C1 segment of cervical spinal cord (tissue), 14 donors: ENCODE results near the gene ANXA1.
"Not testable (repeated sequence)": the region's sequence is repeated elsewhere in the genome, so short reads cannot be mapped to it uniquely, and the experiment has no call there.

Experiments used
- DNase-seq, 14 donors: peaks; one replicate each; lab custom pipeline; 2025; lab: John Stamatoyannopoulos, UW

ANXA1 gene

DNA sequence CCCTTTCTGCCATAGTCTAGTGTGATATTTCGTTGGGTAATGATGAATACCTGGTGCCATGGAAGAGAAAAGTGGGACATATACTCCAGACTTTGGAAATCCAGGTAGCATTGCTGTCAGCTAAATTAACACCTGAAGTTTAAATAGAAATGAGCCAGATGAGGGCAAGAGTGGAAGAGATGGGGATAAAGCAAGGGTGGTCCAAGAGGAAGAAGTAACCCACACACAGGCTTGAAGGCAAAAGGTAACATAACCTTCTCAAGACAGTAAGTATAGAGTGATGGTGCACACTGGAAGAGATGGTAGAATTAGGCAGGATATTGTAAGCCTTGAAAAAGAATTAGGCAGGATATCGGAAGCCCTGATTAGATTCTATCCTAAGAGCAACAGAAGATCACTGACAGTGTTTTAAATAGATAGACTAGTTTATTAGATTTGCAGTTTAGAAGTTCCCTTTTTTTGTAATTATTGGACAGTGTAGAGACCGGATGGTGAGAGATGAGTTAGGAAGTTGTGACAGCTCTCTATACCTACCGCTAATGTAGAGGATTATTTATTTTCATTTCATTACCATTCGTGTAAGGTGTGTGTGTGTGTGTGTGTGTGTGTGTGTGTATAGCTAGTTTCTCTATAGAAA lies 16.8 kb downstream of the ANXA1 start:
- no peak for DNase-seq

DNA sequence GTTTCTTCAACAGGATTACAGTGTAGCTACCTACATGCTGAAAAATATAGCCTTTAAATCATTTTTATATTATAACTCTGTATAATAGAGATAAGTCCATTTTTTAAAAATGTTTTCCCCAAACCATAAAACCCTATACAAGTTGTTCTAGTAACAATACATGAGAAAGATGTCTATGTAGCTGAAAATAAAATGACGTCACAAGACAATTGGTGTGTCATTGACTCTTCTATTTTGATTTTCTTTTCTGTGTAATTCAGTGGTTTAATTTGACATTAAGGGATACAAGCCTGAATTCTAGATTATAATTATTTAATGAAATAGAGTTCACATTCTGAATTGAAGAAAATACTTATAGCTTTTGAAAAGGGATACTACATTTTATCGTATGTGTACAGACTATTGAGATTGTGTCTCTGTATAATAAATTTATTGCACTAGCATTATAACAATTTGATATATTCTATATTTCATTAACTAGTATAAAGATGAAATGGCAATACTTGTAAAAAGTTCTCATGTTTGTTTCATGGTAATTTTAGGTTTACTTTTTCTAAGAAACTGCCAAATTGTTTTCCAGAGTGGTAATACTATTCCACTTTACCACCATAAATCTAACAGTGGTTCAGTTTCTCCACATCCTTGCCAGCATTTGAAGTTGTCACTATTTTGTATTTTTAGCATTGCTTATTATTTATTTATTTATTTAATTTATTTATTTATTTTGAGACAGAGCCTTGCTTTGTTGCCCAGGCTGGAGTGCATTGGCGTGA lies 18.7 kb downstream of the ANXA1 start:
- no peak for DNase-seq

DNA sequence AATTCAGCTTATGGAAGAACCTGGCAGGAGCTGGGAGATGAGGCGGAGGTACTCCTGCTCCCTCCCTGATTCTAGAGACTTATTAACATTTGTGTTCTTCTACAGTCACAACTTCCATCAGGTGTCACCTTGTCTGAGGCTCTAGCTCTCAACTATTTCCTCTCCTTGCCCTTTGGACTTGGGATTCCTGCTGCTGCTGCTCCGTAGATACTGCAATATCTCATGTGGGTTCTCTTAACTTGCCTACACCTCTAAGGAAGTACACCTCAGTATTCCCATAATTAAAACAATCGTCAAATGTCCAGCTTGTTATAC lies 21.2 kb downstream of the ANXA1 start:
- DNase-seq: no peak

DNA sequence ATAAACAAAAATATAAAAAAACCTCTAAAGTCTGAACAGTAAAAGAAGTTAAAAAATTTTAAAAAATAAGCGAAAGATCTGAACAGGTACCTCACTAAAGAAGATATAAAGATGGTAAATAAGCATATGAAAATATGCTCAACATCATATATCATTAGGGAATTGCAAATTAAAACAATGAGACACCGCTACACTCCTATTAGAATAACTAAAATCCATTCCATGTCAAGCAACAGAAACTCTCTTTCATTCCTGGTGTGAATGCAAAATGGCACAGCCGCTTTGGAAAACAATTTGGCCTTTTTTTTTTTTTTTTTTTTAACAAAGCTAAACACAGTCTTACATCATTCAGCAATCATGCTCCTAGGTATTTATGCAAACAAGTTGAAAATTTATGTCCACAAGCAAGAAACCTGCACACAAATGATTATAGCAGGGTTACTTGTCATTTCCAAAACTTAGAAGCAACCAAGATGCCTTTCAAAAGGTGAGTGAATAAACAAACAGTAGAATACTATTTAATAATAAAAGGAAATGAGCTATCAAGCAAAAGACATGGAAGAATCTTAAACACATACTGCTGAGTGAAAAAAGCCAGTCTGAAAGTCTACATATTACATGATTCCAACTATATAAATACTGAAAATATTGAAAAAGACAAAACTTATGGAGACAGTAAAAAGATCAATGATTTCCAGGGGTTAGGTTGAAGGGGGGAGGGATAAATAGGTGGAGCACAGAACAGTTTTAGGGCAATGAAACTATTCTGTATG lies 22.1 kb downstream of the ANXA1 start:
- DNase-seq: no peak

DNA sequence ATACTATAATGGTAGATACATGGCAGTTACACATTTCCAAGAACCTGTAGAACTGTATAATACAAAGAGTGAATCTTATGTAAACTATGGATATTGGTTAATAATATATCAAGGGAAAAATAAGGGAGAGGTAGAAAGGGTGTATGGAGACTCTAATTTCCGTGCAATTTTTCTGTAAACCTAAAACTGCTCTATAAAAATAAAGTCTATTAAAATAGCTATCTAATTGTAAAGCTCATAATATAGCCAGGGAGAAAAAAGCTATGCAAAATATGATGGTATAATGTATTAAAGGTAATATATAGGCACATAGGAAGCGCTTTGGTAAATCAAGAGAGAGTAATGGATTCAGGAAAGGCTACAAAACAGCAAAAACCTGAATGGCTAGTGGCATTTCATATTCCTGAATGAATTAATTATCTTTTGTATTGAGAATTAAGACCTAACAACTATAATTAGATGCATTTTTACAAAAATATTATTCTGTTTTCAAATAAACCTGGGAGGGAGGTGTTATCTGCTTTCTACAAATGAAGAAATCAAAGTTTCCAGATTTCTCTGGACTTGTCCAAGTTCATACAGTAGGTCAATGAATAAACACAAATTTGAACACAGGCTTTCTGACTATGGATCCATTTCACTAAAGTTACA lies 22.8 kb downstream of the ANXA1 start:
- DNase-seq: no peak

DNA sequence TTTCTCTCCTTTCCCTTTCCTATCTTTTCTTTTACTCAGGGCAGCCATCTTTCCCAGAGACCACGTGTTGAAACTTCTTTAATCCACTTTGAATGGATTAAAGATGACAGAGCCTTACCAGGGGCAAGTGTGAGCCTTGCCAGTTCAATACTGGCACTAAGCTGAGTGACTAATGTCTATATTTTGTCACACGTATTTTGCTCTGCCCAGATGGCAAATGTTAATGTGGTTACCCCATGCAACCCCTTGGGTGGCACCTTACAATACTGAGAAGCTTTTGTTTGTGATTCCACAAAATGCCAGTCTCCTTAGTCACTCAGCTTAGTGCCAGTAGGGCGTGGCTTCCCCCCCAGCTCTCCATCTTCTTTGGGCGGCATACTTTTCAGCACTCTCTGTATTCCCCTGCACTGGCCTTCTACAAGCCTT lies 24.8 kb downstream of the ANXA1 start:
- no peak for DNase-seq

DNA sequence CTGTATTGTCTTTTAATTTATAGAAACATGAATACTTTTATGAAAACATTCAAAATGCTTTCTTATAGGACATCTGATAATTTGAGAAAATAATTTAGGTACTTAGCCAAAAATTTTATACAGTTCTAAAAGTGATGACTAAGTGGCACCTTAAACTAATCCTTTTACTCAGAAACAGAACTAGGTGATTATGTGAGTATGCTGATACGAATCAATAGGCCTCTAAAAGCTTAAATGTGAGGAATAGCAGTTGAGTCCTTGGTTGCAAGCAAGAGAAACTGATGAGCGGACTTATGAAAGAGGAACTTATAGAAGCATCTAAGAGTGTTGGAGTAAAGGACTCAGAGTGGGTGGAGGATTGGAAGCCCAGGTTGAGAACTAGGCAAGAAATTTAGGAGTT lies 26.4 kb downstream of the ANXA1 start:
- DNase-seq: no peak

DNA sequence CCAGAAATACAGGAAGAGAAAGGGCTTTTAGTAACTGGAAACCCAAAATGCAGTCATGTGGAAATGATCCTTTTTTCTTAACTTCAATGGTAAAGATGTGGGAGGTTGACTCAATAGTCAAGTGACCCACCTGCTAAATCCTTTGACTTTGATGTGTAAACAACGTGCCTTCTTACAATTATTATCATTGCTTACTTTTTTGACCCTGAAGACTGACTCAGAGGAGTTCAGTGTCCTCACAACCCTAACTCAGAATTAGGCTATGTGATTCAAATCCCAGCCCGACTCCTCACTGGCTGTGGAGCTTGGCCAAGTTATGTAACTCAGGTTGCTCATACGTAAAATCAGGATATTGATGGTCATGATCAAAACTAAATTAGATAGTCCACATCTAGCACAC lies 27.9 kb downstream of the ANXA1 start:
- DNase-seq: no peak

DNA sequence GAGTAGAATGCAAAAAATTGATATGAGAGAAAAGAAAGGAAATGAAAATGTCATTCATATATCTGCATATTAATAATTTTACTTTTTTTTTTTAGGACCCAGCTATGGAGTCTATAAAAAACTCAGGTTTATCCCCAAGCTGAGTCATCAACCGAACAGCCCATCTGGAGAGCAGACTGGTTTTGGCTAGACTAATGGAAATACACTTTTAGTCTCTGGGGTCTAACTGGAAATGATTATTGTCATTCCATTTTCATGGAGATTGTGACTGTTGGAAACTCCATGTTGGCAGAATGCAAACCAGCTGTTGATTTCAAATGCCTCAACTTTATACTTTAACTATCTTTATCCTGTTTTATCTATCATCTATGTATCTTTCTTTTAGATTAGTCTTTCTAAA lies 28.7 kb downstream of the ANXA1 start:
- DNase-seq: no peak

DNA sequence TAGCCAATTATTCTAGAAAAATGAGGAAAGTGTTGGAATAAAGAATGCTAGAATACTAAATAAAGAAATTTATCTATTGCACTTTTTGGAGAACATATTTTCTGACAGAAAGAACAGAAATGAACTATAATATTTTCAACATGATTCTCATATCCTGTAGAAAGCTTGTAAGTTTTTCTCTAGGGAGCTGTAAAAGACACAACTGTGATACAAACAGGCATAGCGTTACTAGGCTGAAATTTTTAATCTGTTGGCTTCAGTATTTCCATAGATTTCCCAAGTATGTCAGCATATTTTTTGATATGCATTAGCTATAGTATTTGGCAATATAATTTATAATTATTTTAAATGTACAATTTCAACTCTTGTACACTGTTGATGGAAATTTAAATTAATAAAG lies 31.3 kb downstream of the ANXA1 start:
- DNase-seq: no peak

DNA sequence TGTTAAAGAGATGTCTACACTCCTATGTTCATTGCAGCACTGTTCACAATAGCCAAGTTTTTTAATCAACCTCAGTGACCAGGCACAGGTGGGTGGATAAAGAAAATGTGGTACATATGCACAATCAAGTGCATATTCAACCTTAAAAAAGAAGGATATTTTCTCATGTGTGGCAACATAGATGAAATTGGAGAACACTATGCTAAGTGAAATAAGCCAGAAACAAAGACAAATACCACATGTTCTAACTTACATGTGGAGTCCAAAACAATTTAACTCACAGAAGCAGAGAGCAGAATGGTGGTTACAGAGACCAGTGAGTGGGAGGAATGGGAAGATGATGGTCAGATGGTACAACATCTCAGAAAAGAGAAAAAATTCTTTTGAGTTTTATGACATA lies 31.8 kb downstream of the ANXA1 start:
- DNase-seq: no peak

DNA sequence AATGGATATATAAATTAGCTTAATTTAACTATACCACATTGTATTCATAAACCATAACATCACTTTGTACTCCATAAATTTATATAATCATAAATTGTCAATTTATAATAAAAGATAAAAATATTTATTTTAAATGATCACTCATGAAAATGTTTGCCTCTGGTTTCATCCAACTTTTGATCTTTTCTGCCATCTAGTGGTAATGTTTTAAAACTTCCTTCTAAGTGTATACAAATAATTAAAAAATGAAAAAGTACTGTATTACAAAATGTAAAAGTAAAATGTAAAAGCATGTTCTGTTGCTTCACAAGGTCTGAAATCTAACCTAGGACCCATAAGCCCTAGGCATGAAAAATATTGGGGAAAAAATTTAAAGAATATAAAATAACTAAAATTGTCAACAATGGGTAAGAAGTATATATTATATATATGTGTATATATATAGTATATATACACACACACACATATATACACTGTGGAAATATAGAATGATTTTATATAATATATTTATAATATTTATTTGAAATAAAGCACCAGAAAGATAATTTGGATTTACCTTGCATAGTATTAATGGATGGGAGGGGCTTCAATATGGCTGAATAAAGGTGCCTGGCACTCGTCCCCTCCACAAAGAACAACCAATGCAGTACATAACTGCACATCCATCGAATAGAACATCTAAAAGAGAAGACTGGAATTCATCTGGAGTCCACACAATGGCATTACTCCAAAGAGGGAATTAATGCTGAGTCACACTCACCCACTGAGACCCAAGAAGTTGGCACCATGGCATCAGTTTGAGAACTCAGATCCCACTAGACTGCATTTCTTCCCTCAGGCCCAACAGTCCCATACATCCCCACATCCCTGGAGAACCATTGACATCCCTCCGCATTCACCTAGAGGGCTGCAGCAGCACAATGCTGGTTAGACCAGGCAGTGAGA lies 32.5 kb downstream of the ANXA1 start:
- DNase-seq: peak in 1 of 14 donors; percentile 4

DNA sequence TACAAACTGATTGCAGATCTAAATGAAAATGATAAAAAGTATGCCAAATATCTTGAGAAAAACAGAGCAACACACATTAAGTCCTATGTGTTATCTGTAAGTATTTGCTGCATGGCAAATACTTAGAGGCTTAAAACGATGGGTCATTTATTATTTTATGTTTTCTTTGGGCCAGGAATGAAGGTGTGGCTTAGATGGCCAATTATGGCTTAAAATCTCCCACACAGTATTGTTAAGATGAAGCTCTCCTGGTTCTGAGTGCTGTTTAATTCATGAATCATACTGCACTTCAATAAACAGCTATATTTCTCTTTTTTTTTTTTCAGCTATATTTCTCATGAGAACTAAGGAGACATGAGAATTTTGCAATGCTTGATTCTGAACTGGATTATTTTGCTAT lies 39.4 kb downstream of the ANXA1 start:
- not testable (repeated sequence) for DNase-seq

DNA sequence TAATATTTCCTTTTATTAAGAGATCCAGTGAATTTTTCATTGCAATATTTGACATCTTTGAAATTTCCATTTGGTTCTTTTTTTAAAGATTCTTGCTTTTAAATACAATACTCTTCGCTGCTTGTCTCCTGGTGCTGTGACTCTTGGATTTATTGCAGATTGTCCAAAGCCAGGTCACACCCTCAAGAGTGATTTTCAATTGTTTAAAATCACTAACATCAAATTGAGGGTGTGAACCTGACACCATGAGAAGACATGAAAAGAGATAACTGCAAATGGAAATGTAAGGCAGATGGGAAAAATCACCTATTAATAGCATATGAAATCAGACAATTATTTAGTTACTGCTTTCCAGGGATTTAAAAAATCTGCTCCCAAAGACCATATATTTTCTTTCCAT lies 42.6 kb downstream of the ANXA1 start:
- DNase-seq: no peak

DNA sequence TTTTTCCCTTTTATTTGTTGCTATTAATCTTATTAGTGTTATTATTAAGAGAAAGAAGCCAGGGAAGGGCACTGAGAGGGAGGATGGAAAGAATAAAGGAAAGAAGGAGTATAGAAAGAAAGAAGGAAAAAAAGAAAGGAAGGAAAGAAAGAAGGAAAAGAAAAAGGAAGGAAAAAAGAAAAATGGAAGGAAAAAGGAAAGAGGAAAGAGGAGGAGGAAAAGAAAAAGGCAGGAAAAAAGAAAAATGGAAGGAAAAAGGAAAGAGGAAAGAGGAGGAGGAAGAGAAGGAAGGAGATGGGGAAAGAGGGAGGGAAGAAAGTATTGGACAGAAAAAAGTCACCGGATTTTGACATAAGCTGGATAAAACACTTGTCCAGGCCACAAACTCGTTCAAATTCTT lies 47.8 kb downstream of the ANXA1 start:
- DNase-seq: no peak

DNA sequence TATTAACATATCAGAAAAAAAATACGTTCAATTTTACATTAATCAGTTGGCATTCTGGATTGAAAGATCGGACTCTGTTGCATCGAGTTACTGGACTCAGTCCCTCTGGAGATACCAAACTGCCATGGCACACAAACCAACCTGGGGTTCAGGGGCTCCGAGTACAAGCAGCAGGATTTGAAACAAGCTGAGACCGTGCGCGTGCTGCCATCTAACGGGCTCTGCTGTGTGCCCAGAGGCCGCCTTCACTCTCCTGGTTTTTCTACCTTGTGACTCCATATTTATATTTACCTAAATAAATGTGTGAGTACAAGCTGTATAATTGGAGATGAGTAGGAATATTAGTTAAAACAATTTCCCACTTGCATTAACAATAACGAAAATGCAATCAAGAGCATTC lies 48.2 kb downstream of the ANXA1 start:
- no peak for DNase-seq

DNA sequence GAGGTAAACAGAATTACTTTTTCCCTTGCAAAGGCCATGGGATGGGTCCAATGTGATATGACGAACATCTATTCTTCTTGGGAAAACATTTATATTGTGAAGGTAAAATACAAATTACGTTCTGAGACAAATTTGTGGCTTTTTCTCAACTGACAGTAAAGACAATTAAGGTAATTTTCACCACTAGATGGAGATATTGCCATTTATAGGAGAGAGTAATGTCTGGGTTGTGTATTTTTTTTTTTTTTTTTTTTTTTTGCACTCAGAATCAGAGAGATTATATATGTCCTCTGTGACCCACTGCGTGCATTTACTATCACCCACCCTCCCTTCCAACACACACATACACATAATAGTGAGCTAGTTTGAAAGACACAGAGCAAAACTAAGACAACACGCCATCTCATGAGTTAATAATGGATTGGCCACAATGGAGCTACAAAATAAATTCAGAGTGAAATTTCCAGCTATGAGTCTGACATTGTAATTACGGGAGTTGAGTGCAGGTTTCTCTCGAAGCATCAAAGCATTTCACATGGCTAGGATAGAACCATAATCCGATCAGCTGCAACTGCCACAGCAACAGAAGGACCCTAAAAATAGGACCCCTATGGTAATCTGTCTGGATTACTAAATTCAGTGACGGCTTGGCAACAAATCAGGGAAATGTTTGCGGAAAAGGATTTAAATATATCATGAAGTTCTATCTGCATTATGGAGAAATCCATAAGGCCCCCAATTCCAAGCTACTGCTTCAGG lies 49.2 kb downstream of the ANXA1 start:
- DNase-seq: no peak

DNA sequence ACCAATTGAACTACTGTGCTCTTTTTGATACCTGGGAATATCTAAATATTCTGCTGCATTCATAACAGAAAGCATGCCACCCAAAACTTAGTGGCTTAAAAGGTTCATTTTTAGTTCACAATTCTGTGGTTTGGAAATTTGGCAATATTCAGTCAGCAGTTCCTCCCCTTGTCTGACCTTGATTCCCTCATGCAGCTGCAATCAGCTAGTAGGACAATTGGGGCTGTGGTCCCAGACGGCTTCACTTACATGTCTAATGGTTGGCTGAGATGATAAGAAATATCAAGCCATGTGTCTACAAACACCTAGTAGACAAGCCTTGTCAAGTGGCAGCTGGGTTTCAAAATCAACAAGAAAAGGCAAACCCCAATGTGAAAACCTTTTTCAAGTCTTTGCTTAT lies 51.3 kb downstream of the ANXA1 start:
- no peak for DNase-seq

DNA sequence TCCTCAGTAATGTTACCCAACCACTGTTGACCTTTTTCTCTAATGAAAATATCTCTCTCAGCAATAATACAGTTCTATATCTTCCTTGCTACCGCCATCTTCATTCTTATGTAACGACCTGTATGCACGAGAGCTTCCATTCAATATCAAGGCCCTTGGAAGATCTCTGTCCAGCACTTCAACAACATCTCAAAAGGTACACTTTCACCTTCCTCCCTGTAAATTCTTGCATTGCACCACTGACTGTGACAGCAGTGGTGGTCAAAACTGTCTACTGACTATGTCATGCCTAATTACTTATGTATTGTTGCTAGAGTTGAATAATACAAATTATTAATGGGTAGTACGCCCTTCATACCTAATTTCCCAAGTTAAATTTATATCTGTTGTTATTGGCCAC lies 53.3 kb downstream of the ANXA1 start:
- DNase-seq: no peak

DNA sequence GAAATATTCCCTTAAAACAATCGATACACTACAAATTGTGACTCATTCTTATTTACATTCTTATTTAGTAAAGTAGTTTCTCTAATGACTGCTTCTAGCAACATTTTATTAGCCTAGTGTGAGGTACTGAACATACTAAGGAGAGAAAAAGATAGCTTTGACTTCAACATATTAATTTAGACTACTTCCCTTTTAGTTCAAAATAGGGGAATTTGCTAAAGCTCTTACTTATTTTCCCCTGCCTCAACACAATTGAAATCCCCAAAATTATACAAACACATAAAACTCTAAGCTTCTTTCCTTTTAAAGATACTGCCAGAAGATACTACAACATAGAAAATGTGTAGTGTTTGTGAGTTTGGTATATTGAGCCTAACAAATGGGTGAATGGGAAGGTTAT lies 55.2 kb downstream of the ANXA1 start:
- DNase-seq: no peak
